Esophagus muscularis mucosa (tissue), 3 donors: Measurements from ENCODE around the gene CD47.

ENCODE experiments used
- POLR2AphosphoS5 ChIP-seq, 2 donors: sonication (generic); formaldehyde crosslinking; IDR thresholded peaks; one replicate each; pipeline ENCODE4 v1.6.1; 2017; ENCODE audit warnings: antibody characterized with exemption in 2 of 2
- TF ChIP-seq, protein P1 (sequence below), 3 experiments: fragments of 200-600 bp in 2 of 3; fragments of 450-650 bp in 1 of 3; sonication (generic) in 2 of 3; IDR thresholded peaks; one replicate each; pipeline ENCODE4 v1.5.1; 2017 to 2019; ENCODE audit warnings: antibody characterized with exemption in 3 of 3, mild to moderate bottlenecking in 2 of 3, moderate library complexity in 1 of 3

DNA sequence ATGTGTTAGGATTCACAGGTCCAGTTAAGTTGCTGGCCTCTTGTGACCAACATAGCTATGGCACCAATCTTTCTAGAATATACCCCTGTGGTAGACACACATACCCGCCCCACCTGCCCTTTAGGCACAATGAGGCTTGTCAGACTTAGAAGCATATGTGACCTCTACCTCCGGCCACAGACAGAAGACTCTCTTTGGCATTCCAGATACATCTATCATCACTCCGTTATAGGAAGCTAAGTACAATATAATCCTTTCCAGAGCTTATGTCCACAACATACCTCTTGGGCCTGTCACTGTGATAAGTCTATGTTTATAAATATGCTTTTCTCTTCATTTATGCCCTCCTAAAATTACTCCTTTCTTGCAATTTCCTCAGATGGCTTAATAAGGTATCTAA is 39.8 kb downstream of the CD47 start:
- TF ChIP-seq, protein P1, sequence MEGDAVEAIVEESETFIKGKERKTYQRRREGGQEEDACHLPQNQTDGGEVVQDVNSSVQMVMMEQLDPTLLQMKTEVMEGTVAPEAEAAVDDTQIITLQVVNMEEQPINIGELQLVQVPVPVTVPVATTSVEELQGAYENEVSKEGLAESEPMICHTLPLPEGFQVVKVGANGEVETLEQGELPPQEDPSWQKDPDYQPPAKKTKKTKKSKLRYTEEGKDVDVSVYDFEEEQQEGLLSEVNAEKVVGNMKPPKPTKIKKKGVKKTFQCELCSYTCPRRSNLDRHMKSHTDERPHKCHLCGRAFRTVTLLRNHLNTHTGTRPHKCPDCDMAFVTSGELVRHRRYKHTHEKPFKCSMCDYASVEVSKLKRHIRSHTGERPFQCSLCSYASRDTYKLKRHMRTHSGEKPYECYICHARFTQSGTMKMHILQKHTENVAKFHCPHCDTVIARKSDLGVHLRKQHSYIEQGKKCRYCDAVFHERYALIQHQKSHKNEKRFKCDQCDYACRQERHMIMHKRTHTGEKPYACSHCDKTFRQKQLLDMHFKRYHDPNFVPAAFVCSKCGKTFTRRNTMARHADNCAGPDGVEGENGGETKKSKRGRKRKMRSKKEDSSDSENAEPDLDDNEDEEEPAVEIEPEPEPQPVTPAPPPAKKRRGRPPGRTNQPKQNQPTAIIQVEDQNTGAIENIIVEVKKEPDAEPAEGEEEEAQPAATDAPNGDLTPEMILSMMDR (IDR thresholded peaks at IDR 0.05), result no peak
- no peak for TF ChIP-seq POLR2AphosphoS5 (IDR thresholded peaks at IDR 0.05)
